ENCODE results near the gene FTO.

The FTO gene

GRCh38 chr16:53958341-53958880 lies 254.5 kb downstream of the FTO start:
- TF ChIP-seq POLR2A (IDR thresholded peaks at IDR 0.05; ENCODE audit: low read depth, low read length), result no peak
- FAIRE-seq (no peak), DNase-seq (ENCODE audit: insufficient read length, low spot score) (no peak)

- DNase-seq (ENCODE audit: insufficient read length, low spot score) (no peak), FAIRE-seq (no peak)
- no peak for TF ChIP-seq POLR2A (IDR thresholded peaks at IDR 0.05; ENCODE audit: low read depth, low read length)
These were observed 256.3 kb downstream of the FTO start for GRCh38 chr16:53960050-53960812.

GRCh38 chr16:53960954-53961616 lies 257.1 kb downstream of the FTO start:
- TF ChIP-seq POLR2A (IDR thresholded peaks at IDR 0.05; ENCODE audit: low read depth, low read length), result no peak
- FAIRE-seq (no peak), DNase-seq (ENCODE audit: insufficient read length, low spot score) (no peak)

- TF ChIP-seq POLR2A (IDR thresholded peaks at IDR 0.05; ENCODE audit: low read depth, low read length), result no peak
- FAIRE-seq, result no peak
- no peak for DNase-seq (ENCODE audit: insufficient read length, low spot score)
These were observed 258.1 kb downstream of the FTO start for GRCh38 chr16:53962041-53962440.

GRCh38 chr16:53964145-53964790 lies 260.3 kb downstream of the FTO start:
- TF ChIP-seq POLR2A (IDR thresholded peaks at IDR 0.05; ENCODE audit: low read depth, low read length), result no peak
- DNase-seq (ENCODE audit: insufficient read length, low spot score) (no peak), FAIRE-seq (no peak)

- FAIRE-seq, result no peak
- DNase-seq (ENCODE audit: insufficient read length, low spot score), result no peak
- TF ChIP-seq POLR2A (IDR thresholded peaks at IDR 0.05; ENCODE audit: low read depth, low read length), result no peak
These were observed 263.0 kb downstream of the FTO start for GRCh38 chr16:53966821-53967571.

GRCh38 chr16:53967572-53967971 lies 263.6 kb downstream of the FTO start:
- no peak for TF ChIP-seq POLR2A (IDR thresholded peaks at IDR 0.05; ENCODE audit: low read depth, low read length)
- DNase-seq (ENCODE audit: insufficient read length, low spot score) (no peak), FAIRE-seq (no peak)

- FAIRE-seq (no peak), DNase-seq (ENCODE audit: insufficient read length, low spot score) (no peak)
- no peak for TF ChIP-seq POLR2A (IDR thresholded peaks at IDR 0.05; ENCODE audit: low read depth, low read length)
These were observed 264.5 kb downstream of the FTO start for GRCh38 chr16:53968454-53968853.

GRCh38 chr16:53968896-53969295 lies 264.9 kb downstream of the FTO start:
- no peak for DNase-seq (ENCODE audit: insufficient read length, low spot score)
- FAIRE-seq, result no peak
- TF ChIP-seq POLR2A (IDR thresholded peaks at IDR 0.05; ENCODE audit: low read depth, low read length), result no peak

GRCh38 chr16:53971616-53972015 lies 267.7 kb downstream of the FTO start:
- DNase-seq (ENCODE audit: insufficient read length, low spot score), result no peak
- FAIRE-seq, result no peak
- TF ChIP-seq POLR2A (IDR thresholded peaks at IDR 0.05; ENCODE audit: low read depth, low read length), result no peak

- no peak for DNase-seq (ENCODE audit: insufficient read length, low spot score)
- peak; percentile 30 for FAIRE-seq
- TF ChIP-seq POLR2A (IDR thresholded peaks at IDR 0.05; ENCODE audit: low read depth, low read length), result no peak
These were observed 269.1 kb downstream of the FTO start for GRCh38 chr16:53973021-53973420.

GRCh38 chr16:53974484-53975080 lies 270.6 kb downstream of the FTO start:
- TF ChIP-seq POLR2A (IDR thresholded peaks at IDR 0.05; ENCODE audit: low read depth, low read length), result no peak
- DNase-seq (ENCODE audit: insufficient read length, low spot score) (no peak), FAIRE-seq (peak; percentile 6)

- FAIRE-seq (no peak), DNase-seq (ENCODE audit: insufficient read length, low spot score) (no peak)
- TF ChIP-seq POLR2A (IDR thresholded peaks at IDR 0.05; ENCODE audit: low read depth, low read length), result no peak
These were observed 276.7 kb downstream of the FTO start for GRCh38 chr16:53980675-53981074.
